ENCODE data around the gene ACBD6. TPM values are rescaled to one million over a fixed set of nuclear protein-coding genes. Genes with fewer than 3 reads are reported as not detected.

Gene ACBD6
- total and polyA plus RNA-seq, 2 donors (not counting 1 experiment from before 2014, with no cell fraction given): 52.9 to 80.9 TPM

DNA sequence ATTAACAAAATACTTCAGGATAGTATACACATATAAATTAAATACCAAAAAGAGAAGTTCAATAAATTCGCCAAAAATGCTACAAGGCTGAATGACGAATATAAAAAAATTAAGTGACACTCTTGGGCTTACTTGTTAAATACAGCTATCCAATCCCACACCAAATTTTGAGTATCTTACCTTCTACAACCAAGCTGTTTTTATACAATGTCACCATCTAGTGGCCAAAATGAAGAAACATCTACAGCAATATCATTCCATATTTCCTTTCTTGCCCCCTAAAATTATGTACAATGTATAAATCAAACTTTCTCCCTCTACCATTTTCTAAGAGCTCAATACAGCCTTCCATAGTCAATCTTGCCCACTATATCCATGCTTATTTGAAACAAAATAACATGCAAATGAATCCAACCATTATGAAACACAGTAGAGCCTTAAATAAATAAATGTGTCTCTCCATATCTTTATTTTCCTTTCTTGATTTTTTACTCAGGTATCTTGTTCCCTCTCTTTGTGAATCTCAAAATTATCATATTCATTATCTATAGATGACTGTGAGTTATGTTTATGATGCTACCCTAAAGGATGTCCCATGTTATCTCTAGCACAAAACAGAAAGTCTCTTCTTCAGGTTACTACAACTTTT, 86.3 kb downstream of the ACBD6 start:
- CTCF ChIA-PET: interaction anchor here (1.1 to 1.5 kb wide), 2 partner anchors 11 to 21 kb away, joined by 3 read pairs; no protein-coding TSS in a partner anchor
- Histone ChIP-seq H3K4me2 (replicated peaks; ENCODE audit: low read depth, low read length, poor library complexity, severe bottlenecking) (no peak overlapping the region), H3K79me2 (ENCODE audit: control insufficient read depth, insufficient read depth, low read length) (no peaks in the 10 kb centered on the region), H4K20me1 (ENCODE audit: control insufficient read depth, insufficient read depth, low read length, poor library complexity, severe bottlenecking) (no peaks in the 10 kb centered on the region), H3K27ac (ENCODE audit: low read length in 2 of 2) (no peak overlapping the region), H3K4me3 (ENCODE audit: control extremely low read depth in 1 of 5, extremely low read depth in 1 of 5, insufficient read depth in 1 of 5, low read depth in 2 of 5, low read length in 4 of 5) (no peak overlapping the region), H3K4me1 (ENCODE audit: control insufficient read depth in 2 of 2, insufficient read depth in 2 of 2, low read length in 2 of 2) (no peaks in the 10 kb centered on the region), H2AFZ (ENCODE audit: insufficient read depth, low read depth, low read length, poor library complexity, severe bottlenecking) (no peak overlapping the region), H3K36me3 (replicated peaks in 1 of 2; ENCODE audit: control extremely low read depth in 1 of 2, control insufficient read depth in 1 of 2, extremely low read depth in 1 of 2, insufficient read depth in 2 of 2, low read length in 1 of 2) (peaks cover 3 to 12% of the 10 kb centered on the region in 2 experiments), H3K9me3 (ENCODE audit: control extremely low read depth in 1 of 3, control insufficient read depth in 2 of 3, insufficient read depth in 1 of 3, low read length in 2 of 3) (peaks cover 2 to 5% (median 5%) of the 10 kb centered on the region in 3 donors), H3K27me3 (replicated peaks in 1 of 4; ENCODE audit: control extremely low read depth in 1 of 4, control insufficient read depth in 3 of 4, insufficient read depth in 4 of 4, low read length in 3 of 4) (no peaks in the 10 kb centered on the region), H3K9ac (ENCODE audit: low read length) (no peak overlapping the region)
- no peak for ATAC-seq (ENCODE audit: low read depth)
- TF ChIP-seq EZH2 (IDR thresholded peaks at IDR 0.05; ENCODE audit: borderline replicate concordance, insufficient read depth, low read depth, low read length, poor library complexity, severe bottlenecking): no peak
- TF ChIP-seq CTCF (IDR thresholded peaks at IDR 0.05): peak; percentile 38
- DNase-seq: no peak
- H3K27me3 Mint-ChIP-seq: no peaks in the 10 kb centered on the region
- peaks cover 11% of the 10 kb centered on the region for H3K9me3 Mint-ChIP-seq (ENCODE audit: insufficient read depth)
- no peak overlapping the region for H3K27ac Mint-ChIP-seq
- POLR2A ChIA-PET: no interaction called here
- intact Hi-C loops (cut with micrococcal nuclease): no loop called here
- peaks cover 4% of the 10 kb centered on the region for H3K4me1 Mint-ChIP-seq
- no CpG with 5 or more reads among the region's 2 CpGs for WGBS (ENCODE audit: insufficient coverage)
- no peak overlapping the region for H3K4me3 Mint-ChIP-seq

DNA sequence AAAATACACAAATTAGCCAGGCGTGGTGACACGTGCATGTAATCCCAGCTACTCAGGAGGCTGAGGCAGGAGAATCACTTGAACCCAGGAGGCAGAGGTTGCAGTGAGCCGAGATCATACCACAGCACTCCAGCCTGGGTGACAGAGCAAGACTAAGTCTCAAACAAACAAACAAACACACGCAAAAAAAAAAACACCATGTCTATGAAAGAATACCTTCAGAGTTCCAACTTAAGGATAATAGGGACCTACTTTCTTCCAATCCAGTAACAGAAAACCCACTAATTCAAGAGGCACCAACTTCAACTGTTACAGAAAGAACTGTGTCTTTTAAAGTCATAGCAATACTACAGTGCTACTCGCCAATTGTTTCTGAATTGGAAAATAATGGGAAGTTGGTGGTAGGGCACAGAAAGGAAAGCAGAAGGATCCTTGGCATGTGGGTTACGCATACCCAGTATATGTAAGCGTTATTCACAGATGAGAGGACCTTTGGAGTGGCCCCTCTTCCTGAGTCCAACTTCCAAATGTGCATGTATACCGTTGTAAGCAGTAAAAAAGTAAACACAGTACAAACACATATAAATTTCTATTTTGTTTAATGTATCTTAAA, 87.0 kb downstream of the ACBD6 start:
- Mint-ChIP-seq H3K27ac (no peak overlapping the region), H3K27me3 (no peaks in the 10 kb centered on the region), H3K4me1 (no peaks in the 10 kb centered on the region), H3K9me3 (ENCODE audit: insufficient read depth) (peaks cover 8% of the 10 kb centered on the region), H3K4me3 (no peak overlapping the region)
- TF ChIP-seq EZH2 (IDR thresholded peaks at IDR 0.05; ENCODE audit: borderline replicate concordance, insufficient read depth, low read depth, low read length, poor library complexity, severe bottlenecking) (no peak), CTCF (IDR thresholded peaks at IDR 0.05) (no peak)
- no peaks in the 10 kb centered on the region for H3K4me1 ChIP-seq (ENCODE audit: control insufficient read depth in 2 of 2, insufficient read depth in 2 of 2, low read length in 2 of 2)
- no peaks in the 10 kb centered on the region for H3K79me2 ChIP-seq (ENCODE audit: control insufficient read depth, insufficient read depth, low read length)
- WGBS (ENCODE audit: insufficient coverage): 100% methylated on average over 3 of the region's 8 CpGs
- ATAC-seq (ENCODE audit: low read depth): no peak
- intact Hi-C loops (cut with micrococcal nuclease): no loop called here
- no peak overlapping the region for H3K9ac ChIP-seq (ENCODE audit: low read length)
- no peaks in the 10 kb centered on the region for H3K27me3 ChIP-seq (replicated peaks in 1 of 4; ENCODE audit: control extremely low read depth in 1 of 4, control insufficient read depth in 3 of 4, insufficient read depth in 4 of 4, low read length in 3 of 4)
- H3K36me3 ChIP-seq (replicated peaks in 1 of 2; ENCODE audit: control extremely low read depth in 1 of 2, control insufficient read depth in 1 of 2, extremely low read depth in 1 of 2, insufficient read depth in 2 of 2, low read length in 1 of 2): peaks cover 3 to 10% of the 10 kb centered on the region in 2 experiments
- no peak overlapping the region for H3K4me2 ChIP-seq (replicated peaks; ENCODE audit: low read depth, low read length, poor library complexity, severe bottlenecking)
- ChIA-PET POLR2A (no interaction called here), CTCF (interaction anchor here (1.1 to 1.5 kb wide), 2 partner anchors 11 to 20 kb away, joined by 3 read pairs; no protein-coding TSS in a partner anchor)
- DNase-seq: no peak
- H2AFZ ChIP-seq (ENCODE audit: insufficient read depth, low read depth, low read length, poor library complexity, severe bottlenecking): no peak overlapping the region
- H3K9me3 ChIP-seq (ENCODE audit: control extremely low read depth in 1 of 3, control insufficient read depth in 2 of 3, insufficient read depth in 1 of 3, low read length in 2 of 3): peaks cover 2 to 5% (median 5%) of the 10 kb centered on the region in 3 donors
- no peak overlapping the region for H3K27ac ChIP-seq (ENCODE audit: low read length in 2 of 2)
- no peaks in the 10 kb centered on the region for H4K20me1 ChIP-seq (ENCODE audit: control insufficient read depth, insufficient read depth, low read length, poor library complexity, severe bottlenecking)
- H3K4me3 ChIP-seq (ENCODE audit: control extremely low read depth in 1 of 5, extremely low read depth in 1 of 5, insufficient read depth in 1 of 5, low read depth in 2 of 5, low read length in 4 of 5): no peak overlapping the region

Measured in B cell (primary cell).